ENCODE results near the gene GIPC2.

GIPC2 gene

DNA sequence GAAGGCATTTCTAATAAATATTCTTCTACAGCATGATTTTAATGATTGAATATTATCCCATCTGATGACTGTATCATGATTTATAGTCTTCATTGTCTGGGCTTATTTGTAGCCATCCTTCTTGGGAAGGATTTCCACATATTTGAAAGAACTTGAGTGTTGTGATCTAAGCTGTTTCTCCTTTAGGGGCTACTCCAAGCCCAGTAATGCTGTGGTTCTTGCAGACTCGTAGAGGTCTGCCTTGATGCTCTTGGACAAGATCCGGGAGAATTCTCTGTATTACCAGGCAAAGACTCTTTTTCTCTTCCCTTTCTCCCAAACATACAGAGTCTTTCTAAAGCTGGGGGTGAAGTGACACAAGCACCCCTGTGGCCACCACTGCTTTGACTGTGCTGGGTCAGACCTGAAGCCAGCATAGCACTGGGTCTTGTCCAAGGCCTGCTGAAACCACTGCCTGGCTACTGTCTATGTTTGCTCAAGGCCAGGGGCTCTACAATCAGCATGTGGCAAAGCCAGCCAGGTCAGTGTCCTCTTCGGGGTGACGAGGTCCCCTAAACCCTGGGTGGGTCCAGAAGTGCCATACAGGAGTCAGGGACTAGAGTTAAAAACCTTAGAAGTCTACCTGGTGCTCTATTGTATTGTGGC is 107.4 kb downstream of the GIPC2 start:
- no peak for DNase-seq

DNA sequence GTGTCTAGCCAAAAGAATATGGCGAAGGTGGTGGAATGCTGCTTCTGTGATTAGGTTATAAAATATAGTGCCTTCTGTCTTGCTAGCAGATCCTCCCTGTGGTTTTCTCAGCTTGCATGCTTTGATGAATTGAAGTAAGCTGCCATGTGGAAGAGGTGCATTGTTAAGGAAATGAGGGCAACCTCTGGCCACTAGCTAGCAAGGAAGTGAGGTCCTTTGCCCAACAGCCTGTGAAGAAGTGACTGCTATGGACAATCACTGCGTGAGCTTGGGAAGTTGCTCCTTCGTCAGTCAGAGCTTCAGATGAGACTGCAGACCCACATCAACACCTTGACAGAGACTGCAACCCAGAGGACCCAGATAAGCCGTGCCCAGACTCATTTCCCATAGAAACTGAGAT is 109.4 kb downstream of the GIPC2 start:
- no peak for DNase-seq

DNA sequence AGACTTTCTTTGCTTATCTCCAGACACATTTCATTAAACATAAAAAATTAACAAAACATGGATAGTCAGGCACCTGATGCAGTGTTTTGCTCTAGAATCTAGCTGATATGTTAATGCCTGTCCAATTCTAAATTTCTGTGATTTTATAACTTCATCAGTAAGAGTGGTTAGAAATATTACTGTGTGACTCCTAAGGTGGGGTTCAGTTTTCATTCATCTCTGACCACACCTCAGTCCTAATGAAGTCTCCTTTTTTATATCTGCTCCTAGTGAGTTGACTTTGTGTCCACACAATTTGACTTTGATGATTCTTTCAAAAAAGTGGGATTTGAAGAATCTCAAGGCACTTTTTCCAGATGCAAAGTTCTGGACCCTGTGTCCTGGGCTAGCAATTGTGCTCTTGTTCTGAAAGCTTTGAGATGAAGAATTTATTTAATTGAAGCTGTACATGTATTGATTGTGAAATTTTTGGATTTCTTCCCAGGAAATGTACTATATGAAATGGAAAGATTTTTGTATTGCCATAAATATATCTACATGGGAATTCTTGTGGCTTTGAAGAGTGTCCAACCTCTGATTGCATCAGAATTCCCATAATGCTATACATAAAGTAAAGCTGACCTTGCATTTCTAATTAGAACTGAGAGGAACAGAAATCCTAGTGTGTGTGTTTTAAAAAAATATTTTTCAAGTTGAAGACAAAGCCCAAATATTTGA is 111.2 kb downstream of the GIPC2 start:
- no peak for DNase-seq

DNA sequence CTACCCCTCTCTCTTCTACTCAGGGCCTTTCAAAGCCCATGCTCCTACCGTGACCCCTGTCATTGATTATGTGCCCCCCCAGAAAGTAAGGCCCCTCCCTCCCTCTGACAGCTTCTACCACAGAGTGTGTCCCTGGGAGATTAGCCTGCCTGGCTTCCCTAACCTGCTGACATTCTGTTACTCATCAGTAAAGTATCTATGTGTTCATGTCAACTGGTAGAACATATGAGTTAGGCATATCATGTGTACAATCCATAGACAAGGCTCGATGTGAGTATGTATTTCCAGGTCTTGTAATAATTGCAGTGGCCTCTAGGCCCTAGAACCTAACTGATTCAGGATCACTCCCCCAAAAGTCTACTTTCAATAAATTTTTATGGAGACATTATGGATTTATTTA is 120.0 kb downstream of the GIPC2 start:
- no peak for DNase-seq

DNA sequence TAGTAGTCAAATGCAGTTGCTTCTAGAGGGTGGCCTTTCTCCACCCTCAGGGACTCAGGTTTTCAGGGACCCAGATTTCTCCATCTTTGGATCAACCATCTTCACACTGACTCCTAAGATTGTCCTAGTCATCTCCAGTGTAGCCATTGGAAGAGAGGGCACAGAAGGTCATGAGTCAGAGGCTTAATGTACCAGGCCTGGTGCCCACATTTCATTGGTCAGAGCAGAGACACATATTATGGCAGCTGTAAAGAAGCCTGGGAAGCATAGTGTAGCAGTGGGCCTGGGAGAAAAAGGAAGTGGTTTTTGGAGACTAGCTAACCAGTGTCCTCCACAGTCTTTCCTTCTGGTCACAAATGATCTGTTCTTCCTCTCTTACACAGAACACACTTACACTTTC is 122.5 kb downstream of the GIPC2 start:
- DNase-seq, result no peak

DNA sequence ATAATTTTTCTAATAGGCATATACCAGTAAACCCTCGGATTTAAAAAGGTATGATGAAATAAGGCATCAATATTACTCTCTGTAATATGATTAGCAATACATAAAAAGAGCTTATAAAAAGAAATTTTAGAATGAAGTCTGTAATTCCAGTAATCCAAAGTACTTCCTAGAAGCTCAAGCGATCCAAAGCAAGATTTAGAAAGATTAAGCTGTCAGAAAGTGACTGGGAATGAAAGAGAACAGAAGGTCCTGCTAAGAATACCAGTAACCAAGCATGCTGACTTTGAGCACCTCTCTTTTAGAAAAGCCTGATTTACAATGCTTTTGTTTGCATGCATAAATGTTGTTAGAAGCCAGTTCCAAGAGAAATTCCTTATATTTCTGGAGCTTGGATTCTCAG is 125.1 kb downstream of the GIPC2 start:
- no peak for DNase-seq

DNA sequence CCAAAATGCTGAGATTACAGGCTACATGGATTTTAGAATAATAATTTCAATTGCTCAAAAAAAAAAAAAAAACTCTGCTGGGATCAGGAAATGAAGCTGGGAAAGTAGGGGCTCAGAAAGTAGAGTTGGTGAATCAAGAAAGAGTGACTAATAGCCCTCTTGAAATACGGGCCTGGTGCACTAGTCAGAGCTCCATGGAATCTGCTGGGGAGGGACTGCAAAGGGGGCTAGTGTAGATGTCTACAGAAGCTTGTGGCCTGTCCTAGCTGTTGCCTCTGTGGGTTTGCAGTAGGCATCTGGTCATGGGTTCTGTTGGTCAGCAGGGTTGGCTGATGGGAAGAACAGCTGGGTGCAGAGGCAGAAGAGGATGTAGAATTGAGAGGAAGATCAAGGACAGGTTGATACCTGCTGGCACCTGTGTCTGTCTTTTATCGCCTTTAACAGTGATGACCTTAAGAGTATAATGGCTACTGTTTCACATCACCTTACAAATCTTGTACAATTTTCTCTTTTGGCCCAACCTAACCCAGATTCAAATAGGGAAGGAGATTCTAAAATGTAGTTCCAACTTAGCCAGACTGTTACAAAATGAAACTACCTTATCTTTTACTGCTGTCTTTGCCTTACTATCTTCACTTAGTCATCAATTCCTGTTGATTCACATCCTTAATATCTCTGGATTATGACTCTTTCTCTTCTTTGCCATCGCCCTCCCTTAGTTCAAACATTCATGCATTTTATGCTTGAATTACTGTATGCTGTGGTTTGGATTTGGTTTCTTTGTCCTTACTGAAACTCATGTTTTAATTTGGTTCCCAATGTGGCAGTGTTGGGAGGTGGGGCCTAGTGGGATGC is 126.2 kb downstream of the GIPC2 start:
- DNase-seq, result no peak

DNA sequence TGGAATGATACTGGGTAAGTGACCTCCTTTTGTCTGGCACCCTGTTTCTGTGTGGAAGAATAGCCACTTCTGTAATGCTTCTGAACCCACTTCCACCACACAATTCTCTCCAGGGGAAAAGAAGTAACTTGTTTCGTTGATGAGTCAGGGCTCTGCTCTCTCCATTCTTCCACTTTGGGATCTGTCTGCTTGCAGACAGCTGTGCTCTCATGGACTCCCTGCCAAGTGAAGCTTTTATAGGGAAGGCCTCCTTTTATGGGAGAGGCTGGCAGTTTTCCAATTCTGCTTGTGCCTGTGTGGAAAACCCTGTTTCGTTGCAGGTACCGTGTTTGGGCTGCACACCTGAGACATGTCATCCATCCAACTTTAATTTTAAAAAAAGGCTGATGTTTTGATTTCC is 130.7 kb downstream of the GIPC2 start:
- no peak for DNase-seq

DNA sequence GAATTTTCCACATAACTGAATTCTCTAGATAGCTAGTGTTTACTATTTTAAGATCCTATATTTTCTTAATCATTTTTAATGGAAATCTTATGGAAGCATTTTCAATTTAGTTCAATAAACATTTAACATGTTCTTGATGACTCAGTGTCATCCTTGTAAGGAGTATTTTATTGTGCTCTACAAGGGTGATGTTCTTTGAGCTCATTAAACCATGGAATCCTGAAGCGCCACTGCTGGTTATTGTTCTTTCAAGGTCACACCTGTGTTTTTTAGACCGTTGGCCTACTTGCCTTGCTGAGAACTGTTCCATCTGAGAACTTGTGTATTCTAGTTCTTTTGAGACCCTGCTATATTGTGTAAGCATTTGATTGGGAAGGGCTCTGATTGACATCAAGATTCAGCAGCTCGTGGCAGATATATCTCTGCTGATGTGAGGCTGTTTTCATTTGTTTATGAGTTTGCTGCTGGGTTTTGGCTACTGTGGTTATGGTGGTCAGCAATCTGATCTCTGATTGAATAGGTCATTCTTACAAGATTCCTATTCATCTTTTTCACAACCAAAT is 132.0 kb downstream of the GIPC2 start:
- no peak for DNase-seq

DNA sequence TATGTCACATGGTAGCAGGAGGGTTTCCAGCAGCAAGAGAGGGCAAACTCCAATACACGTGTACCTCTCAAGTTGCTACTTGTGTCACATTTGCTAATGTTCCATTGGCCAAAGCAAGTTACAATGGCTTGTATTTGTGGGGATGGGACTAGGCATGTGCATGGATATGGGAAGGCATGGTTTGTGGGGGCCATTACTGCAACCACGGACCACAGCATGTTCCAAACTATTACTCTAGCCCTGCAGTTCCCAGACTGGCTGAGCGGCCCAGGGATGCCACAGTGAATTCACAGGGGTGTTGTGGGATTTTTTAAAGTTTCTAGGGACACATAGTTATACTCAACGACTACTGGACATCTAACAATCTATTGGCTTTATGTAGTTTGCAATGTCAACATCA is 133.1 kb downstream of the GIPC2 start:
- DNase-seq, result no peak

DNA sequence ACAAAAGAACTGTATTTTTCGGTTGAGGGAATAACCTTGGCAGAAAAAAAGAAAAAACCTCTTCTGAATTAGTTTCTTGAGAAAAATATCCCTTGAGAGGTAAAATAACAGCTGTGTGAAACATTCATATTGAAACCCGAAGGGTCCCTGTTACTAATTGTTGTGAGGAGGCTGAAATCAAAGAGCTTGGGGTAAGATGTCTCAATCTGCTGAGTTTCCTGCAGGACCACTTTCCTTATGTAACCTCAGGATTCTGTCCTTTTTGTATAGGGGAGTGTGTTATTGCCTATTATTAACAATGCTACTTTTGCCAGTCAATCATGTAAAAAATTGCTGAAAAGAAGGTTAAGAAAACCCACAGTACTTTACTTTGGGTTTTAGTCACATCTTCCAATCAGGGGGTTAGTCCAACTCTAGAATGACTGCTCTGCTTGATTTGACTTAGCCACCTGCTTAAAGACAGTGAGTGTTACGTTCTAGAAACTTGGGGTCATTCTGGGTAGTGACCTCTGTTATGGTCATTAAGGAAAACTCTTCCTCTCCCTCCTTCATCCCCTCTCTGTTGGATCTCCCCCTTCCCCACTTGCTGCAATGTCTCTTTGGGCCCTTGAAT is 138.8 kb downstream of the GIPC2 start:
- no peak for DNase-seq

All from activated CD4-positive, alpha-beta T cell treated with anti-CD3 and anti-CD28 coated beads for 48 hours (primary cell).